Measurements from ENCODE around the gene ETS1. TPM values are rescaled to one million over a fixed set of nuclear protein-coding genes. Genes with fewer than 3 reads are reported as not detected.

ETS1 gene
- total RNA-seq, 1 experiment from 2014 or later: 29.9 TPM

DNA sequence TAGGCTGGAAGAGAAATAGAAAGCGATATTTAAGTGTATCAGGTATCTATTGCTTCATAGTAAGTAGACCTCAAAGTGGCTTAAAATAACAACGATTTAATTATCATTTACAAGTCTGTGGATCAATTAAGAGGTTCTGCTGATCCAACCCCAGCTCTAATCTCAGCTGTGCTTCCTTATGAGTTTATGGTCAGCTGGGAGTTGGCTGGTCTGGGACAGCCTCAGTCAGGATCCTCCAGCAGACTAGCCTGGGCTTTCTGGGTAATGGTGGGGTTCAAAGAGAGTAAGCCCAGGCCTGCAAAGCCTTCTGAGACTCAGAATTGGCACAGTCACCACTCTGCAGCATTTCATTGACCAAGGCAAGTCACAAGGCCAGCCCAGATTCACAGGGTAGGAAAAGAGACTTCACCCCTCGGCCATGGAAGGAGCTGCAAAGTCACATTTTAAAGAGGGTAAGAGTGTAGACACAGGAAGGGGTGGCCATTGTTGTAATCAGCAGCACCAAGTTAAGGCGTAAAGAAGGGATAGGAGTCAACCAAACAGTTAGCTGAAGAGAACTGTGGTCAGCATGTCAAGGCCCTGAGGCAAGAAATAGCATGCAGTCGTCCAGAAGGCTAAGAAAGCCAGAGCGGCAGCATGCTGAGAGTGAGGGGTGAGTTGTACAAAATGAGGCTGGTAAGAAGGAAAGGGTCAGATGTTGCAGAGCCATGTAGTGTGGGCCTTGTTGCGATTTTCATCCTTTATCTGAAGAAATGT is 168.2 kb downstream of the ETS1 start:
- Histone ChIP-seq H3K56ac (ENCODE audit: insufficient read length, low read depth, low read length) (no peak overlapping the region), H3K23me2 (ENCODE audit: insufficient read length, low read depth, low read length, poor library complexity, severe bottlenecking) (no peaks in the 10 kb centered on the region), H3K9me3 (ENCODE audit: control insufficient read depth, low read depth, low read length) (no peaks in the 10 kb centered on the region), H3K79me2 (ENCODE audit: insufficient read depth, low read length) (no peaks in the 10 kb centered on the region), H3K27me3 (ENCODE audit: insufficient read depth, low read length) (no peaks in the 10 kb centered on the region), H3K4me1 (ENCODE audit: insufficient read depth, low read length) (no peaks in the 10 kb centered on the region), H2AFZ (ENCODE audit: low read length) (no peak overlapping the region), H2BK15ac (ENCODE audit: low read depth, low read length) (no peak overlapping the region), H3K9ac (ENCODE audit: extremely low read depth, insufficient read length, low read length) (no peak overlapping the region), H2BK12ac (ENCODE audit: insufficient read length, low read depth, low read length) (no peak overlapping the region), H2BK20ac (ENCODE audit: low read depth, low read length, poor library complexity, severe bottlenecking) (no peak overlapping the region), H3K14ac (ENCODE audit: insufficient read depth, low read length) (no peak overlapping the region), H3T11ph (ENCODE audit: low read length) (no peak overlapping the region), H3K4me2 (ENCODE audit: insufficient read depth, insufficient read length, low read length) (no peak overlapping the region), H2BK120ac (ENCODE audit: low read depth, low read length, poor library complexity, severe bottlenecking) (no peak overlapping the region), H2AK5ac (ENCODE audit: insufficient read length, low read length) (no peak overlapping the region), H3K18ac (ENCODE audit: insufficient read length, low read depth, low read length) (no peak overlapping the region), H3K23ac (ENCODE audit: insufficient read length, low read depth, low read length) (no peak overlapping the region), H3K27ac (ENCODE audit: insufficient read length, low read depth, low read length) (no peak overlapping the region), H4K5ac (ENCODE audit: insufficient read length, low read depth, low read length) (no peak overlapping the region), H4K8ac (replicated peaks; ENCODE audit: insufficient read length, low read depth, low read length) (no peak overlapping the region), H3K4ac (ENCODE audit: low read depth, low read length) (no peak overlapping the region), H3K79me1 (ENCODE audit: insufficient read depth, low read depth, low read length, poor library complexity, severe bottlenecking) (no peaks in the 10 kb centered on the region), H4K91ac (ENCODE audit: insufficient read length, low read depth, low read length) (no peak overlapping the region), H4K20me1 (ENCODE audit: control insufficient read depth, insufficient read depth, insufficient read length) (no peaks in the 10 kb centered on the region), H2BK5ac (ENCODE audit: insufficient read length, low read length) (no peak overlapping the region)
- no peaks in the 10 kb centered on the region for H3K9me3 Mint-ChIP-seq
- TF ChIP-seq, protein P1, sequence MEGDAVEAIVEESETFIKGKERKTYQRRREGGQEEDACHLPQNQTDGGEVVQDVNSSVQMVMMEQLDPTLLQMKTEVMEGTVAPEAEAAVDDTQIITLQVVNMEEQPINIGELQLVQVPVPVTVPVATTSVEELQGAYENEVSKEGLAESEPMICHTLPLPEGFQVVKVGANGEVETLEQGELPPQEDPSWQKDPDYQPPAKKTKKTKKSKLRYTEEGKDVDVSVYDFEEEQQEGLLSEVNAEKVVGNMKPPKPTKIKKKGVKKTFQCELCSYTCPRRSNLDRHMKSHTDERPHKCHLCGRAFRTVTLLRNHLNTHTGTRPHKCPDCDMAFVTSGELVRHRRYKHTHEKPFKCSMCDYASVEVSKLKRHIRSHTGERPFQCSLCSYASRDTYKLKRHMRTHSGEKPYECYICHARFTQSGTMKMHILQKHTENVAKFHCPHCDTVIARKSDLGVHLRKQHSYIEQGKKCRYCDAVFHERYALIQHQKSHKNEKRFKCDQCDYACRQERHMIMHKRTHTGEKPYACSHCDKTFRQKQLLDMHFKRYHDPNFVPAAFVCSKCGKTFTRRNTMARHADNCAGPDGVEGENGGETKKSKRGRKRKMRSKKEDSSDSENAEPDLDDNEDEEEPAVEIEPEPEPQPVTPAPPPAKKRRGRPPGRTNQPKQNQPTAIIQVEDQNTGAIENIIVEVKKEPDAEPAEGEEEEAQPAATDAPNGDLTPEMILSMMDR (conservative IDR thresholded peaks at IDR 0.05): no peak
- DNase-seq: no peak
- H3K4me1 Mint-ChIP-seq: peaks cover under 1 to 8% of the 10 kb centered on the region in 2 experiments
- no peaks in the 10 kb centered on the region for H3K36me3 Mint-ChIP-seq (ENCODE audit: insufficient read depth in 1 of 3, low read depth in 3 of 3)
- H3K27me3 Mint-ChIP-seq (ENCODE audit: low read depth): no peaks in the 10 kb centered on the region
- no peak overlapping the region; a peak in 1 of 7 replicates for H3K27ac Mint-ChIP-seq
- H3K4me3 Mint-ChIP-seq: no peak overlapping the region
- no CpG with 5 or more reads among the region's 7 CpGs for WGBS (ENCODE audit: extremely low coverage, insufficient read length, low lambda C conversion rate)

Measured in H9 (cell line).